Tibial artery (tissue), 4 donors: ENCODE results near the gene PTRHD1.

Experiments used
- DNase-seq, 2 donors: peaks; one replicate each; pipeline ENCODE4 v3.0.0-alpha.2; 2019
- H3K27ac ChIP-seq, 2 donors: fragments of 200-600 bp; sonication (generic) in 1 of 2; 1 replicate in 1 of 2; 2 replicates in 1 of 2; pipeline ENCODE4 v1.5.1; 2018 to 2019; ENCODE audit warnings: mild to moderate bottlenecking in 1 of 2
- H3K27me3 ChIP-seq, 2 donors: fragments of 200-600 bp; sonication (generic) in 1 of 2; one replicate each; pipeline versions ENCODE4 v1.5.1 to v1.6.0; 2016 to 2019
- H3K36me3 ChIP-seq, 3 donors: fragments of 200-600 bp; sonication (generic) in 2 of 3; one replicate each; pipeline ENCODE4 v1.5.1; 2016 to 2019; ENCODE audit warnings: mild to moderate bottlenecking in 2 of 3
- H3K4me1 ChIP-seq, 4 donors: fragments of 200-600 bp; sonication (generic) in 2 of 4; 1 replicate in 3 of 4; 2 replicates in 1 of 4; pipeline ENCODE4 v1.5.1; 2016 to 2019
- H3K4me3 ChIP-seq, 2 donors: fragments of 200-600 bp; sonication (generic) in 1 of 2; 1 replicate in 1 of 2; 2 replicates in 1 of 2; pipeline ENCODE4 v1.5.1; 2018 to 2019; ENCODE audit warnings: mild to moderate bottlenecking in 2 of 2
- H3K9me3 ChIP-seq, 3 donors: fragments of 200-600 bp; sonication (generic) in 1 of 3; one replicate each; pipeline ENCODE4 v1.5.1; 2016 to 2019
- intact Hi-C: fragments of 100-400 bp; cut with DNase I; formaldehyde crosslinking; loops from one replicate; pipeline ENCODE4 v1.15.0; 2023; ENCODE audit warnings: low total_unique reads
- TF ChIP-seq, protein P1 (sequence below), 2 experiments: fragments of 200-600 bp in 1 of 2; fragments of 450-650 bp in 1 of 2; IDR thresholded peaks; one replicate each; pipeline ENCODE4 v1.5.1; 2017 to 2019; ENCODE audit warnings: antibody characterized with exemption in 2 of 2, mild to moderate bottlenecking in 1 of 2, moderate library complexity in 1 of 2

PTRHD1 gene

DNA sequence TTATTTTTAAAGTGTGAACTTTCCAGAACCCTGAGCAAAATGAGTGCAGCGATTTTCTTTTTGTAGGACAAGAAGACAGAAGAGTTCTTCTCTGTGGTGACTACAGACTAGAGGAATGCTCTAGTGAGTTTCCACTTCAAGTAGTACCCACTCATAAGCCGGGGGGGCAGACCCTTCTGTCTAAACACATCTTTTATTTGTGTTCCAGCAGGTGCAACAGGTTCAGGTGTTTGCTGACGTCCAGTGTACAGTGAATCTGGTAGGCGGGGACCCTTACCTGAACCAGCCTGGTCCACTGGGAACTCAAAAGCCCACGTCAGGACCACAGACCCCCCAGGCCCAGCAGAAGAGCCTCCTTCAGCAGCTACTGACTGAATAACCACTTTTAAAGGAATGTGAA is 25.2 kb downstream of the PTRHD1 start:
- Histone ChIP-seq H3K27ac (no peak overlapping the region), H3K36me3 (peaks cover 20 to 63% (median 35%) of the 10 kb centered on the region in 3 donors)
- TF ChIP-seq, protein P1, sequence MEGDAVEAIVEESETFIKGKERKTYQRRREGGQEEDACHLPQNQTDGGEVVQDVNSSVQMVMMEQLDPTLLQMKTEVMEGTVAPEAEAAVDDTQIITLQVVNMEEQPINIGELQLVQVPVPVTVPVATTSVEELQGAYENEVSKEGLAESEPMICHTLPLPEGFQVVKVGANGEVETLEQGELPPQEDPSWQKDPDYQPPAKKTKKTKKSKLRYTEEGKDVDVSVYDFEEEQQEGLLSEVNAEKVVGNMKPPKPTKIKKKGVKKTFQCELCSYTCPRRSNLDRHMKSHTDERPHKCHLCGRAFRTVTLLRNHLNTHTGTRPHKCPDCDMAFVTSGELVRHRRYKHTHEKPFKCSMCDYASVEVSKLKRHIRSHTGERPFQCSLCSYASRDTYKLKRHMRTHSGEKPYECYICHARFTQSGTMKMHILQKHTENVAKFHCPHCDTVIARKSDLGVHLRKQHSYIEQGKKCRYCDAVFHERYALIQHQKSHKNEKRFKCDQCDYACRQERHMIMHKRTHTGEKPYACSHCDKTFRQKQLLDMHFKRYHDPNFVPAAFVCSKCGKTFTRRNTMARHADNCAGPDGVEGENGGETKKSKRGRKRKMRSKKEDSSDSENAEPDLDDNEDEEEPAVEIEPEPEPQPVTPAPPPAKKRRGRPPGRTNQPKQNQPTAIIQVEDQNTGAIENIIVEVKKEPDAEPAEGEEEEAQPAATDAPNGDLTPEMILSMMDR (IDR thresholded peaks at IDR 0.05): no peak

DNA sequence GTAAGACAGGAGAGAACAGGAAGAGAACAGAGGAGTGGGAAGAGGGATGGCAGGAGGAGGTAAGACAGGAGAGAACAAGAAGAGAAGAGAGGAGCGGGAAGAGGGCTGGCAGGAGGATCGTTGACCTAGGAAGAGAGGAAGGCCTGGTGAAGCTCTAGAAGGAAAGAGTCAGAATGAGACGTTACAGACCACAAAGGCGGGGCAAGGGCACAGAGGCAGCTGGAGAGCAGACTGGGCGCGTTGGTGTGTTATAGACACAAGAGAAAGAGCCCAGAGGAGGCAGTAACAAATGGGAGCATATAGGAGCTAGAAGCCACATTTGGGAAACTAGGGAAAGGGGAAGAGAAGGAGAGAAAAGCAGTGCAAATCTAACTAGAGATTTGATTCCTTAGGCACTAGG is 26.6 kb downstream of the PTRHD1 start:
- Histone ChIP-seq H3K9me3 (no peaks in the 10 kb centered on the region), H3K27me3 (no peaks in the 10 kb centered on the region), H3K36me3 (peaks cover 27 to 77% (median 41%) of the 10 kb centered on the region in 3 donors), H3K4me1 (no peaks in the 10 kb centered on the region), H3K4me3 (no peak overlapping the region), H3K27ac (no peak overlapping the region)
- DNase-seq: no peak
- TF ChIP-seq, protein P1 (IDR thresholded peaks at IDR 0.05): no peak
- intact Hi-C loops: no loop called here

More for the DNA sequence above, 25.2 kb downstream of the PTRHD1 start:
- Histone ChIP-seq H3K4me1 (no peaks in the 10 kb centered on the region), H3K4me3 (no peak overlapping the region), H3K27me3 (no peaks in the 10 kb centered on the region), H3K9me3 (no peaks in the 10 kb centered on the region)
- DNase-seq: no peak
- intact Hi-C loops: no loop called here

DNA sequence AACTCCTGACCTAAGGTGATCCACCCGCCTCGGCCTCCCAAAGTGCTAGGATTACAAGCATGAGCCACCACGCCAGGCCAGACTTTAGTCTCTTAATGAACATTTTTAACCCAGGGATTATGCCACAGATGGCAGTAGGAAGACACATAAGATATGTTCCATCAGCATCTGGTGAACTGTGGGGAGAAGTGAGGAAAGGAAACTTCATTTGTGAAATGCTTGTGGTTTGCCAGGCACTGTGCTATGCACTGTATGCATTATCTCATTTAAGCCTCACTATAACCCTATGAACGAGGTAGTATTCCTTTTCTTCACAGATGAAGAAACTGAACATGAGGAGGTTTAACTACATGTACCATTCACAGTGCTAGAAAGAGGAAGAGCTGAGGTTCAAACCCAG is 29.3 kb downstream of the PTRHD1 start:
- H3K27ac ChIP-seq: no peak overlapping the region
- no peak overlapping the region for H3K4me3 ChIP-seq
- intact Hi-C loops: no loop called here
- peaks cover 34 to 73% (median 40%) of the 10 kb centered on the region in 3 donors for H3K36me3 ChIP-seq
- TF ChIP-seq, protein P1 (IDR thresholded peaks at IDR 0.05): no peak
- H3K9me3 ChIP-seq: no peaks in the 10 kb centered on the region
- H3K4me1 ChIP-seq: no peaks in the 10 kb centered on the region
- no peaks in the 10 kb centered on the region for H3K27me3 ChIP-seq
- no peak for DNase-seq

DNA sequence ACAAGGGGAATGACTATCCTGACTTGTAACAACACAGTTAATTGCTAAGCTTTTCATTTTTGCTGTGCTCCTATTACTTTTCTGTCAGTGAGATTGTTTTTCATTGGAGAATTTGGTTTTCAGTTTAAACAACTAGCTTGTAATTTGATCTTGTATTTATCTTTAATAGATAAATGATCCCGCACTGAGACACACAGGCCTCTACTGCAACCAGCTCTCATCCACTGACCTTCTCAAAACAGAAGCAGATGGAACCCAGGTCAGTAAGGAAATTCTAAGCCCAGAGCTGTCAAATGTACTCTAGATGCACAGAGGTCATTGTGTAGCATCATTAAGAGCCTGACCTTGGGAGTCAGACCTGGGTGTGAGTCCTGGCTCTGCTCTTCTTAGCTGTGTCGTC is 30.7 kb downstream of the PTRHD1 start:
- H3K4me1 ChIP-seq: no peaks in the 10 kb centered on the region
- no peaks in the 10 kb centered on the region for H3K9me3 ChIP-seq
- H3K4me3 ChIP-seq: no peak overlapping the region
- intact Hi-C loops: no loop called here
- no peak overlapping the region for H3K27ac ChIP-seq
- H3K36me3 ChIP-seq: peaks cover 34 to 75% (median 52%) of the 10 kb centered on the region in 3 donors
- no peak for DNase-seq
- H3K27me3 ChIP-seq: no peaks in the 10 kb centered on the region
- TF ChIP-seq, protein P1 (IDR thresholded peaks at IDR 0.05): no peak

DNA sequence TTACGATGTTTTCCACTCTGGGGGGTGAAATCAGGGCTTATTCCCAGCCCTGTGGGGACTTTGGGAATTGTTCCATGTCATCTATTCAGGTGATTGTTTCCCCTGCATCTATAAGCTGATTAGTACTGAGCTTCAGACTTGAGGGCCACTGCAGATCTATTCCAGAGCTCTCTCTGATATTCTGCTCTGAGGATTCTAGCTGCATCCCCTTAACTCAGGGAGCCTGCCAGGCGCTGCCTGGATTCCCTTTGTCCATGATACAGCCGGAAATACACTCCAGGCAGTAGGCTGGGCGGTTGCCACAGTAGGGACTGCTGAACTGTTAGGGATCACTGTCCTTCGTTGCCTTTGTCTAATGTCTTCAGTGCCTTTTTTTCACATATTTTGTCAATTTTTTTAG is 31.3 kb downstream of the PTRHD1 start:
- DNase-seq: no peak
- Histone ChIP-seq H3K27me3 (no peaks in the 10 kb centered on the region), H3K27ac (no peak overlapping the region), H3K4me3 (no peak overlapping the region), H3K9me3 (no peaks in the 10 kb centered on the region), H3K4me1 (no peaks in the 10 kb centered on the region), H3K36me3 (peaks cover 41 to 75% (median 58%) of the 10 kb centered on the region in 3 donors)
- intact Hi-C loops: no loop called here
- TF ChIP-seq, protein P1 (IDR thresholded peaks at IDR 0.05): no peak

DNA sequence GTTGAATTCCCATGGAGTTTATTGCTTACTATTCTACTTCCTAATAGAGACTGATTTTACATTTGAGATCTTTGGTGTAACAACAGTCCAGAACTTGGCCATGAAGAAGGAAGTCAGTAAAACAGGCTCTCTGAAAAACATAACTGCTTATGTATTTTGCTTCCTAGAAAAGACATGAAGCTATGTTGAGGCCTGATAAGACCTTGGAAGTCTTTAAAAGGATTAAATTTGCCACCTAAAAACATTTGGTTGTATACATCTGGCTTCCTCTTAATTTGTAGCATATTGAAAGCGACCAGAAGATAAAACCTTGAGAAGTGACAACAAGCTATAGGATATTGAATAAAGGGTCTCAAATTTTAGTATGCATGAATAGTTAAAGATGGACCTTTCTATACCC is 36.4 kb downstream of the PTRHD1 start:
- Histone ChIP-seq H3K36me3 (peaks cover 59 to 79% (median 68%) of the 10 kb centered on the region in 3 donors), H3K4me3 (no peak overlapping the region)

More for the DNA sequence above, 36.4 kb downstream of the PTRHD1 start:
- Histone ChIP-seq H3K9me3 (no peaks in the 10 kb centered on the region), H3K27me3 (no peaks in the 10 kb centered on the region), H3K27ac (no peak overlapping the region), H3K4me1 (no peaks in the 10 kb centered on the region)
- intact Hi-C loops: no loop called here
- TF ChIP-seq, protein P1 (IDR thresholded peaks at IDR 0.05): no peak
- no peak for DNase-seq
